HCT116 (cell line): ENCODE results near the gene DBP. TPM values are rescaled to one million over a fixed set of nuclear protein-coding genes. Genes with fewer than 3 reads are reported as not detected.

ENCODE experiments used
- ATAC-seq: fragments of 200-7000 bp; cut with Tn5 transposase; 2 replicates; pipeline ENCODE4 v1.9.1; 2020; ENCODE audit warnings: mild to moderate bottlenecking, moderate library complexity
- BruUV-seq: library from RNA; stranded (reverse); fragments of 400-500 nt; replicated peaks from 2 replicates; lab custom pipeline; 2021; lab: Mats Ljungman, UMichigan
- CTCF ChIA-PET: fragments of 300-600 bp; sonication (Branson Sonifier 250); formaldehyde crosslinking; loops from one replicate; lab custom pipeline; 2021; ENCODE audit warnings: antibody characterized with exemption; lab: Charles Lee
- POLR2A ChIA-PET: fragments of 300-600, 350-600 bp; sonication (Branson Sonifier 250); formaldehyde crosslinking; loops from one replicate; lab custom pipeline; 2021; ENCODE audit warnings: antibody characterized with exemption; lab: Charles Lee
- RAD21 ChIA-PET, 2 experiments: fragments of 300-600 bp; sonication (Branson Sonifier 250); formaldehyde crosslinking; loops; one replicate each; lab custom pipeline; 2023; ENCODE audit warnings: low total read pairs in 2 of 2; ENCODE audit not compliant: uncharacterized antibody in 2 of 2, unreplicated experiment in 2 of 2, low non-redundant PET in 1 of 2; lab: Charles Lee
- DNase-seq: peaks from one replicate; pipeline ENCODE4 v3.0.0-alpha.2; 2010; ENCODE audit warnings: low read depth, low spot score
- H2AFZ ChIP-seq: fragments of 200-600 bp; shearing (Covaris generic), sonication (generic); 2 replicates; pipeline ENCODE4 v1.6.1; 2017; ENCODE audit warnings: low read depth, mixed run types, mixed read lengths, antibody characterized with exemption, low read length; ENCODE audit not compliant: poor library complexity, severe bottlenecking
- H3K27ac ChIP-seq: 2 replicates; pipeline ENCODE4 v1.5.1; 2012; ENCODE audit warnings: low read depth, low read length
- H3K27me3 ChIP-seq: fragments of 200-600 bp; sonication (generic); 2 replicates; pipeline ENCODE4 v1.6.1; 2016; ENCODE audit warnings: mixed run types, low read length, mixed read lengths; ENCODE audit not compliant: insufficient read depth
- H3K36me3 ChIP-seq, 2 experiments: fragments of 200-500 bp in 1 of 2; fragments of 200-600 bp in 1 of 2; sonication (Bioruptor generic) in 1 of 2; sonication (generic) in 1 of 2; 2 replicates each; pipeline versions ENCODE4 v1.5.1 to v1.6.1; 2014 to 2016; ENCODE audit warnings: low read length in 2 of 2, inconsistent platforms in 1 of 2, mixed read lengths in 1 of 2, mixed run types in 1 of 2; ENCODE audit not compliant: insufficient read depth in 2 of 2, control insufficient read depth in 1 of 2
- H3K4me1 ChIP-seq, 2 experiments: fragments of 200-600 bp in 1 of 2; sonication (generic) in 1 of 2; 2 replicates each; pipeline versions ENCODE4 v1.5.1 to v1.6.1; 2012 to 2017; ENCODE audit warnings: low read length in 2 of 2, inconsistent platforms in 1 of 2, mild to moderate bottlenecking in 1 of 2, mixed read lengths in 1 of 2, mixed run types in 1 of 2, moderate library complexity in 1 of 2; ENCODE audit not compliant: insufficient read depth in 2 of 2, control insufficient read depth in 1 of 2
- H3K4me2 ChIP-seq: fragments of 200-600 bp; sonication (generic); 2 replicates; pipeline ENCODE4 v1.6.1; 2017; ENCODE audit warnings: mixed run types, low read length, mixed read lengths
- H3K4me3 ChIP-seq, 2 experiments: fragments of 200-600 bp in 1 of 2; sonication (generic) in 1 of 2; replicated peaks in 1 of 2; 2 replicates each; pipeline ENCODE4 v1.5.1; 2011 to 2016; ENCODE audit warnings: low read length in 2 of 2, control low read depth in 1 of 2, low read depth in 1 of 2, mild to moderate bottlenecking in 1 of 2, mixed read lengths in 1 of 2, mixed run types in 1 of 2
- H3K79me2 ChIP-seq: fragments of 200-600 bp; sonication (generic); 2 replicates; pipeline ENCODE4 v1.6.1; 2017; ENCODE audit warnings: mild to moderate bottlenecking, mixed run types, low read length, moderate library complexity, mixed read lengths; ENCODE audit not compliant: insufficient read depth
- H3K9ac ChIP-seq: fragments of 200-600 bp; sonication (generic); 2 replicates; pipeline ENCODE4 v1.6.1; 2016; ENCODE audit warnings: low read length, mixed read lengths
- H3K9me2 ChIP-seq: fragments of 200-600 bp; sonication (generic), shearing (Covaris generic); 2 replicates; pipeline ENCODE4 v1.6.1; 2017; ENCODE audit warnings: mixed run types, mild to moderate bottlenecking, moderate library complexity; ENCODE audit not compliant: insufficient read depth
- H3K9me3 ChIP-seq, 2 experiments: fragments of 200-500 bp in 1 of 2; fragments of 200-600 bp in 1 of 2; sonication (Bioruptor generic) in 1 of 2; sonication (generic) in 1 of 2; 2 replicates each; pipeline ENCODE4 v1.6.1; 2014 to 2017; ENCODE audit warnings: low read length in 2 of 2, mixed read lengths in 2 of 2, inconsistent platforms in 1 of 2, low read depth in 1 of 2, mild to moderate bottlenecking in 1 of 2, mixed run types in 1 of 2, moderate library complexity in 1 of 2; ENCODE audit not compliant: control insufficient read depth in 1 of 2, insufficient read depth in 1 of 2
- H4K20me1 ChIP-seq: fragments of 200-600 bp; sonication (generic), shearing (Covaris generic); 2 replicates; pipeline ENCODE4 v1.6.1; 2017; ENCODE audit warnings: mixed run types, mild to moderate bottlenecking, moderate library complexity; ENCODE audit not compliant: insufficient read depth
- EGR1 ChIP-seq: IDR thresholded peaks from 2 replicates; pipeline ENCODE4 v1.6.1; 2012; ENCODE audit warnings: low read depth
- ELF1 ChIP-seq: IDR thresholded peaks from 2 replicates; pipeline ENCODE4 v1.6.1; 2012; ENCODE audit warnings: low read depth, borderline replicate concordance
- RAD21 ChIP-seq: IDR thresholded peaks from 2 replicates; pipeline ENCODE4 v1.6.1; 2012; ENCODE audit warnings: low read depth, mild to moderate bottlenecking
- SIN3A ChIP-seq: IDR thresholded peaks from 2 replicates; pipeline ENCODE4 v1.6.1; 2012; ENCODE audit warnings: low read depth
- YY1 ChIP-seq: IDR thresholded peaks from 2 replicates; pipeline ENCODE4 v1.6.1; 2011; ENCODE audit warnings: low read length, low read depth, moderate library complexity, mild to moderate bottlenecking; ENCODE audit not compliant: insufficient replicate concordance; ENCODE audit errors: extremely low read depth
- ZNF274 ChIP-seq: fragments of 200-500 bp; sonication (Bioruptor generic); IDR thresholded peaks from 2 replicates; pipeline ENCODE4 v1.6.1; 2014; ENCODE audit warnings: mild to moderate bottlenecking, low read depth, low read length, inconsistent platforms
- intact Hi-C: fragments of 100-400 bp; cut with micrococcal nuclease; formaldehyde crosslinking; loops from 2 replicates; pipeline ENCODE4 v1.10.0; 2022
- total RNA-seq: library from RNA; stranded (reverse); gene quantifications from one replicate; pipeline ENCODE4 v1.2.1, GENCODE V29; 2021; ENCODE audit not compliant: unreplicated experiment
- TF ChIP-seq, protein P1 (sequence below): IDR thresholded peaks from 2 replicates; pipeline ENCODE4 v1.6.1; 2012
- TF ChIP-seq, protein P2 (sequence below): IDR thresholded peaks from 2 replicates; pipeline ENCODE4 v1.6.1; 2012; ENCODE audit warnings: low read depth
- TF ChIP-seq, protein P3 (sequence below): IDR thresholded peaks from 2 replicates; pipeline ENCODE4 v1.6.1; 2011; ENCODE audit warnings: mild to moderate bottlenecking, low read length, moderate library complexity; ENCODE audit not compliant: insufficient replicate concordance; ENCODE audit errors: extremely low read depth
- TF ChIP-seq, protein P4 (sequence below): IDR thresholded peaks from 2 replicates; pipeline ENCODE4 v1.6.1; 2012

DBP gene
- total RNA-seq, 1 experiment from 2014 or later = 45.9 TPM

DNA sequence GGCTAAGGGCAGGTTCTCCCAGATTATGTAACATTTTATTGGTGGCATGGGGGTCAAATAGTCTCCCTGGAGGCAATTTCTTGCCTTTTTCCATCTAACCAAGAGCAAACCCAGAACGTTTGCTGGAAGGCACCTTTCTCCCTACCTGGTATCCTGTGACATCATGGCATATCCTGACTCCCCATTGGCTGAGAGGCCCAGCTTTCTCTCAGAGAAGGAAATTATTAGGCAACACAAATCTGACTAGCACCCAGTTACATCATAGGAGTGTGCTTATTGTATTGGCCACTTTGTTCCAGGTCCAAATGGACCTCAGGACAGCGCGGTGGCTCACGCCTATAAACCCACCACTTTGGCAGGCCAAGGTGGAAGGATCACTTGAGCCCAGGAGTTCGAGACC is 22.6 kb upstream of the DBP start:
- BruUV-seq = no TSS peak
- Histone ChIP-seq H3K4me3 (no peak overlapping the region), H3K27me3 (no peaks in the 10 kb centered on the region), H3K9me2 (no peaks in the 10 kb centered on the region), H3K9me3 (no peaks in the 10 kb centered on the region), H3K4me2 (no peak overlapping the region), H3K4me1 (peaks cover 2 to 24% of the 10 kb centered on the region in 2 experiments; a peak in 3 of 4 replicates), H3K27ac (no peak overlapping the region), H3K9ac (no peak overlapping the region), H3K36me3 (no peaks in the 10 kb centered on the region), H3K79me2 (no peaks in the 10 kb centered on the region), H4K20me1 (no peaks in the 10 kb centered on the region), H2AFZ (no peak overlapping the region)
- ChIA-PET CTCF (interaction anchor here (0.5 to 1.2 kb wide), 2 partner anchors 14 to 24 kb away, joined by 3 to 8 read pairs; partner anchors contain the start of gene CA11), POLR2A (no interaction called here), RAD21 (no interaction called here)
- intact Hi-C loops = no loop called here
- no peak for TF ChIP-seq RAD21
- no peak for TF ChIP-seq ELF1
- TF ChIP-seq, protein P1, sequence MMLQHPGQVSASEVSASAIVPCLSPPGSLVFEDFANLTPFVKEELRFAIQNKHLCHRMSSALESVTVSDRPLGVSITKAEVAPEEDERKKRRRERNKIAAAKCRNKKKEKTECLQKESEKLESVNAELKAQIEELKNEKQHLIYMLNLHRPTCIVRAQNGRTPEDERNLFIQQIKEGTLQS = no peak
- TF ChIP-seq, protein P2, sequence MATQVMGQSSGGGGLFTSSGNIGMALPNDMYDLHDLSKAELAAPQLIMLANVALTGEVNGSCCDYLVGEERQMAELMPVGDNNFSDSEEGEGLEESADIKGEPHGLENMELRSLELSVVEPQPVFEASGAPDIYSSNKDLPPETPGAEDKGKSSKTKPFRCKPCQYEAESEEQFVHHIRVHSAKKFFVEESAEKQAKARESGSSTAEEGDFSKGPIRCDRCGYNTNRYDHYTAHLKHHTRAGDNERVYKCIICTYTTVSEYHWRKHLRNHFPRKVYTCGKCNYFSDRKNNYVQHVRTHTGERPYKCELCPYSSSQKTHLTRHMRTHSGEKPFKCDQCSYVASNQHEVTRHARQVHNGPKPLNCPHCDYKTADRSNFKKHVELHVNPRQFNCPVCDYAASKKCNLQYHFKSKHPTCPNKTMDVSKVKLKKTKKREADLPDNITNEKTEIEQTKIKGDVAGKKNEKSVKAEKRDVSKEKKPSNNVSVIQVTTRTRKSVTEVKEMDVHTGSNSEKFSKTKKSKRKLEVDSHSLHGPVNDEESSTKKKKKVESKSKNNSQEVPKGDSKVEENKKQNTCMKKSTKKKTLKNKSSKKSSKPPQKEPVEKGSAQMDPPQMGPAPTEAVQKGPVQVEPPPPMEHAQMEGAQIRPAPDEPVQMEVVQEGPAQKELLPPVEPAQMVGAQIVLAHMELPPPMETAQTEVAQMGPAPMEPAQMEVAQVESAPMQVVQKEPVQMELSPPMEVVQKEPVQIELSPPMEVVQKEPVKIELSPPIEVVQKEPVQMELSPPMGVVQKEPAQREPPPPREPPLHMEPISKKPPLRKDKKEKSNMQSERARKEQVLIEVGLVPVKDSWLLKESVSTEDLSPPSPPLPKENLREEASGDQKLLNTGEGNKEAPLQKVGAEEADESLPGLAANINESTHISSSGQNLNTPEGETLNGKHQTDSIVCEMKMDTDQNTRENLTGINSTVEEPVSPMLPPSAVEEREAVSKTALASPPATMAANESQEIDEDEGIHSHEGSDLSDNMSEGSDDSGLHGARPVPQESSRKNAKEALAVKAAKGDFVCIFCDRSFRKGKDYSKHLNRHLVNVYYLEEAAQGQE = no peak
- TF ChIP-seq ZNF274 = no peak
- TF ChIP-seq, protein P3, sequence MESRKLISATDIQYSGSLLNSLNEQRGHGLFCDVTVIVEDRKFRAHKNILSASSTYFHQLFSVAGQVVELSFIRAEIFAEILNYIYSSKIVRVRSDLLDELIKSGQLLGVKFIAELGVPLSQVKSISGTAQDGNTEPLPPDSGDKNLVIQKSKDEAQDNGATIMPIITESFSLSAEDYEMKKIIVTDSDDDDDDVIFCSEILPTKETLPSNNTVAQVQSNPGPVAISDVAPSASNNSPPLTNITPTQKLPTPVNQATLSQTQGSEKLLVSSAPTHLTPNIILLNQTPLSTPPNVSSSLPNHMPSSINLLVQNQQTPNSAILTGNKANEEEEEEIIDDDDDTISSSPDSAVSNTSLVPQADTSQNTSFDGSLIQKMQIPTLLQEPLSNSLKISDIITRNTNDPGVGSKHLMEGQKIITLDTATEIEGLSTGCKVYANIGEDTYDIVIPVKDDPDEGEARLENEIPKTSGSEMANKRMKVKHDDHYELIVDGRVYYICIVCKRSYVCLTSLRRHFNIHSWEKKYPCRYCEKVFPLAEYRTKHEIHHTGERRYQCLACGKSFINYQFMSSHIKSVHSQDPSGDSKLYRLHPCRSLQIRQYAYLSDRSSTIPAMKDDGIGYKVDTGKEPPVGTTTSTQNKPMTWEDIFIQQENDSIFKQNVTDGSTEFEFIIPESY = no peak
- no peak for TF ChIP-seq YY1
- TF ChIP-seq, protein P4, sequence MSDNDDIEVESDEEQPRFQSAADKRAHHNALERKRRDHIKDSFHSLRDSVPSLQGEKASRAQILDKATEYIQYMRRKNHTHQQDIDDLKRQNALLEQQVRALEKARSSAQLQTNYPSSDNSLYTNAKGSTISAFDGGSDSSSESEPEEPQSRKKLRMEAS = no peak
- TF ChIP-seq SIN3A = no peak
- TF ChIP-seq EGR1 = no peak
- ATAC-seq (no peak), DNase-seq (no peak)
